Glutamatergic neuron (in vitro differentiated cells): ENCODE data around the gene SPINK8. TPM values are rescaled to one million over a fixed set of nuclear protein-coding genes. Genes with fewer than 3 reads are reported as not detected.
A peak's percentile ranks its signal among the peaks of the same experiment; 100 is the strongest.

Experiments
- DNase-seq: peaks from one replicate; pipeline ENCODE4 v3.0.0; 2022
- H3K27ac Mint-ChIP-seq: one replicate; pipeline ENCODE4 v1.8.0; 2020; ENCODE audit warnings: mild to moderate bottlenecking, mixed read lengths, inconsistent platforms; ENCODE audit not compliant: unreplicated experiment
- H3K27me3 Mint-ChIP-seq: one replicate; pipeline ENCODE4 v1.8.0; 2020; ENCODE audit warnings: mild to moderate bottlenecking, moderate library complexity, mixed read lengths, inconsistent platforms; ENCODE audit not compliant: unreplicated experiment
- H3K36me3 Mint-ChIP-seq: one replicate; pipeline ENCODE4 v1.8.0; 2020; ENCODE audit warnings: mild to moderate bottlenecking, mixed read lengths, inconsistent platforms; ENCODE audit not compliant: unreplicated experiment
- H3K4me1 Mint-ChIP-seq: one replicate; pipeline ENCODE4 v1.8.0; 2020; ENCODE audit warnings: mild to moderate bottlenecking, low read depth, mixed read lengths, inconsistent platforms; ENCODE audit not compliant: unreplicated experiment
- H3K4me3 Mint-ChIP-seq: one replicate; pipeline ENCODE4 v1.8.0; 2020; ENCODE audit warnings: mild to moderate bottlenecking, mixed read lengths, inconsistent platforms; ENCODE audit not compliant: unreplicated experiment
- H3K9me3 Mint-ChIP-seq: one replicate; pipeline ENCODE4 v1.8.0; 2020; ENCODE audit warnings: mild to moderate bottlenecking, moderate library complexity, mixed read lengths, inconsistent platforms; ENCODE audit not compliant: unreplicated experiment
- CTCF ChIP-seq: fragments of 200-600 bp; sonication (generic); IDR thresholded peaks from one replicate; pipeline ENCODE4 v1.5.0; 2021; ENCODE audit not compliant: partially characterized antibody, unreplicated experiment
- total RNA-seq: library from RNA; stranded (reverse); fragmentation: NEBNext Ultra II Directional; extraction: Animal tissue kit (Norgen Biotek cat#: 25700); gene quantifications from one replicate; pipeline ENCODE4 v1.2.1, GENCODE V29; 2021; ENCODE audit not compliant: unreplicated experiment

SPINK8 gene
- total RNA-seq, 1 donor from 2014 or later, result not detected

- Mint-ChIP-seq H3K9me3 (peaks cover 12% of the 10 kb centered on the region), H3K4me3 (peak overlapping the region; percentile 93), H3K27ac (peak overlapping the region; percentile 25), H3K4me1 (peaks cover 10% of the 10 kb centered on the region), H3K27me3 (peaks cover 6% of the 10 kb centered on the region), H3K36me3 (no peaks in the 10 kb centered on the region)
- no peak for TF ChIP-seq CTCF
- no peak for DNase-seq
Observed at GRCh38 chr3:48299746-48300712, 33.4 kb downstream of the SPINK8 start.

GRCh38 chr3:48297111-48297810 lies 36.2 kb downstream of the SPINK8 start:
- Mint-ChIP-seq H3K36me3 (no peaks in the 10 kb centered on the region), H3K27ac (no peak overlapping the region), H3K4me3 (no peak overlapping the region), H3K9me3 (peaks cover 9% of the 10 kb centered on the region), H3K27me3 (peaks cover 6% of the 10 kb centered on the region), H3K4me1 (peaks cover 6% of the 10 kb centered on the region)
- no peak for DNase-seq
- TF ChIP-seq CTCF, result no peak

GRCh38 chr3:48296699-48297098 lies 36.8 kb downstream of the SPINK8 start:
- TF ChIP-seq CTCF, result no peak
- H3K9me3 Mint-ChIP-seq, result peaks cover 5% of the 10 kb centered on the region
- DNase-seq, result no peak
- peaks cover 3% of the 10 kb centered on the region for H3K27me3 Mint-ChIP-seq
- H3K4me1 Mint-ChIP-seq, result peaks cover 3% of the 10 kb centered on the region
- H3K4me3 Mint-ChIP-seq, result no peak overlapping the region
- no peaks in the 10 kb centered on the region for H3K36me3 Mint-ChIP-seq
- H3K27ac Mint-ChIP-seq, result no peak overlapping the region

GRCh38 chr3:48294611-48295263 lies 38.7 kb downstream of the SPINK8 start:
- DNase-seq, result no peak
- no peak overlapping the region for H3K27ac Mint-ChIP-seq
- peaks cover 2% of the 10 kb centered on the region for H3K27me3 Mint-ChIP-seq
- peaks cover 8% of the 10 kb centered on the region for H3K36me3 Mint-ChIP-seq
- peaks cover under 1% of the 10 kb centered on the region for H3K9me3 Mint-ChIP-seq
- no peak for TF ChIP-seq CTCF
- no peak overlapping the region for H3K4me3 Mint-ChIP-seq
- H3K4me1 Mint-ChIP-seq, result no peaks in the 10 kb centered on the region
